ENCODE data around the gene C15orf39.
"Not testable (repeated sequence)": the region's sequence is repeated elsewhere in the genome, so short reads cannot be mapped to it uniquely, and the experiment has no call there.

C15orf39 gene

DNA sequence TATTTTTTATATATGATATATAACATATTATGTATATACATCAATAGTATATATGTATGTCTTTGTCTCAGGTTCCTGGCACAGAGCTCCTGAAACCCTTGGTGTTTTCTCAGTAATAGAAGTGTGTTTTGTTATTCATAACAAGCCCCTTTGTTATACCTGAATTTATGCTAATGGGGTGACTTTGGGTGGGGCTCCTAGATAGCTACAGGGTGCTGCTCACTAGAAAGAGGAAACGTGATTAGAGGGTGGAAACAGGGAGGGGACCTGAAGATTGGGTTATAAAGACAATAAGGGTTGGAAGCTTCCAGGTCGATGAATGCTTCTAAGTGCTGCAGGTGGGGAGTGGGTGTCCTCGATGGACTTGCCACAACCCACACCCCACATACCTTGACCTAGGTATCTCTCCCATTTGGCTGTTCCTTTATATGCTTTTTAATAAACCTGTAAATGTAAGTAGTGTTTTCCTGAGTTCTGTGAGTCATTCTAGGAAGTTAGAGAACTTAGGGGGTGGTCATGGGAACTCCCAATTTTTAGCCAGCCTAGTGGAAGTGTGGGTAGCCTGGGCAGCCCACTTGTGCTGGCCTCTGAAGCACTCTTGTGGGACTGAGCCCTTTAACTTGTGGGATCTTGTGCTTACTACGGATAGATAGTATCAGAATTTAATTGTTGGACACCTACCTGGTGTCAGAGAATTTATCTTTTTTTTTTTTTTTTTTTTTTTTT, 36.9 kb upstream of the C15orf39 start:
- Mint-ChIP-seq H3K36me3 (ENCODE audit: insufficient read depth) (no peaks in the 10 kb centered on the region), H3K27ac (no peak overlapping the region), H3K4me3 (no peak overlapping the region), H3K4me1 (ENCODE audit: low read depth in 2 of 2) (peaks cover 4 to 6% of the 10 kb centered on the region in 2 donors), H3K9me3 (no peaks in the 10 kb centered on the region), H3K27me3 (no peaks in the 10 kb centered on the region)
- ATAC-seq (replicated peaks) (no peak), DNase-seq (no peak)

DNA sequence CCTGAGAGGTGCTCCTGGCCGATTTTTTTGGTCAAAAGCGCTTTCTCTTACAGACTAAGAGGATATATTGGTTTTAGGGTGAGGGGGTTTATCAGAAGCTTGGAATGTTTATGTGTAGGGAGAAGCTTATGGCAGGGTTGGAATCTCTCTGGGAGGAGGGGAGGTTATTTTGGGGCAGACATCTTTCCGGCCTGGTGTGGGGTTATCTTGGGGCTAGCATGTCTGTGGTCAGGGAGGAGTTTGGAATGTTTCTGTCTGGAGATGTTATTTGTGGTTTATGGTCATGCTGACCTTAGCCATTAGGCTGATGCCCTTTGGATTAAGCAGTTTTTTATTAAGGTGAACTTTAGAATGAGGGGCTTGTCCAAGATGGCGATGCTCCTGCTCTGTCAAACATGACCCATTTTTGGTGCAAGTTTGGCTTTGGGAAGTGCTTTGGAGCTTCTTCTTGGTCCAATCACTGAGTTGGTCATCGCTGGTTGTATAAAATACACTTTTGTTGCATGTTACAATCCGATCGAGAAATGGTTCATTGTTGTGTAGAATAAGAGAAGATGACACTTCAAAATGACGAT, 35.1 kb upstream of the C15orf39 start:
- H3K27me3 Mint-ChIP-seq; H3K4me3 Mint-ChIP-seq; H3K9me3 Mint-ChIP-seq; DNase-seq; H3K36me3 Mint-ChIP-seq (ENCODE audit: insufficient read depth); H3K27ac Mint-ChIP-seq; ATAC-seq (replicated peaks): not testable (repeated sequence)
- H3K4me1 Mint-ChIP-seq (ENCODE audit: low read depth in 2 of 2), result peaks cover 11 to 12% of the 10 kb centered on the region in 2 donors

DNA sequence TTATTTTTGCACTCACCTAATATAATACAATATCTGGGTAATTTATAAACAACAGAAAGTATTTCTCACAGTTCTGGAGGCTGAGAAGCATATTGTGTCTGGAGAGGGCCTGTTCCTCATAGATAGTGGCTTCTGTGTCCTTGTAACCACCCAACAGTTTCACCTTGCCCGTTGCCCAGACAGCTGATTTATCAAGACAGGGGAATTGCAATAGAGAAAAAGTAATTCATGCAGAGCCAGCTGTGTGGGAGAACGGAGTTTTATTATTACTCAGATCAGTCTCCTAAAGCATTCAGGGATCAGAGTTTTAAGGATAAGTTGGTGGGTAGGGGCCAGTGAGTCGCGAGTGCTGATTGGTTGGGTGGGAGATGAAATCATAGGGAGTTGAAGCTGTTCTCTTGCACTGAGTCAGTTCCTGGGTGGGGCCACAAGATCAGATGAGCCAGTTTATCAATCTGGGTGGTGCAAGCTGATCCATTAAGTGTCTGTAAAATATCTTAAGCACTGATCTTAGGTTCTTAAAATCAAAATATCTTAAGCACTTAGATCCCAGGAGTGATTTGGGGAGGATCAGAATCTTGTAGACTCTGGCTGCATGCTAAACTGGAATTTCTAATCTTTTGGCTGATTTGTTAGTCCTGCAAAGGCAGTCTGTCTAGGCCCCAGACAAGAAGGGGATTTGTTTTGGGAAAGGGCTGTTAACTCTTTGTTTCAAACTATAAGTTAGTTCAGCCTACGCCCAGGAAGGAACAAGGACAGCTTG, 33.9 kb upstream of the C15orf39 start:
- Mint-ChIP-seq H3K4me3 (no peak overlapping the region), H3K36me3 (ENCODE audit: insufficient read depth) (no peaks in the 10 kb centered on the region), H3K4me1 (ENCODE audit: low read depth in 2 of 2) (peaks cover 18% of the 10 kb centered on the region in 2 donors), H3K27me3 (no peaks in the 10 kb centered on the region), H3K27ac (no peak overlapping the region), H3K9me3 (no peaks in the 10 kb centered on the region)
- DNase-seq (no peak), ATAC-seq (replicated peaks) (no peak)

DNA sequence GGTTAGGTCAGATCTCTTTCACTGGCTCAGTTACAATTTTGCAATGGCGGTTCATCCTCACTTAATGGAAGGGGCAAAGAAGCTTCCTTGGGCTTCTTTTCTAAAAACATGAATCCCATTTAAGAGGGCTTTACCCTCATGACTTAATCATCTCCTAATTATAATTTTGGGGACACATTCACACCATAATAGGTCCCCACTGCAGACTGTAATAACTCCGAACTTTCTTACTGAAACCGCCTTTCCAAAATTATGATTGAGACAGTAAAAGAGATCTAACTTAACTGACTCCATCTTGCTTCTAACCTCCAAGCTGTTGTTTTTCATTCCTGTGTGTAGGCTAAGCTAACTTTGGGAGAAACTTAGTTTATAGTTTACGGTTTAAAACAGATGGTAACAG, 33.3 kb upstream of the C15orf39 start:
- ATAC-seq (replicated peaks) (no peak), DNase-seq (no peak)
- Mint-ChIP-seq H3K27me3 (no peaks in the 10 kb centered on the region), H3K4me1 (ENCODE audit: low read depth in 2 of 2) (peaks cover 18% of the 10 kb centered on the region in 2 donors), H3K4me3 (no peak overlapping the region), H3K9me3 (no peaks in the 10 kb centered on the region), H3K36me3 (ENCODE audit: insufficient read depth) (no peaks in the 10 kb centered on the region), H3K27ac (no peak overlapping the region)

DNA sequence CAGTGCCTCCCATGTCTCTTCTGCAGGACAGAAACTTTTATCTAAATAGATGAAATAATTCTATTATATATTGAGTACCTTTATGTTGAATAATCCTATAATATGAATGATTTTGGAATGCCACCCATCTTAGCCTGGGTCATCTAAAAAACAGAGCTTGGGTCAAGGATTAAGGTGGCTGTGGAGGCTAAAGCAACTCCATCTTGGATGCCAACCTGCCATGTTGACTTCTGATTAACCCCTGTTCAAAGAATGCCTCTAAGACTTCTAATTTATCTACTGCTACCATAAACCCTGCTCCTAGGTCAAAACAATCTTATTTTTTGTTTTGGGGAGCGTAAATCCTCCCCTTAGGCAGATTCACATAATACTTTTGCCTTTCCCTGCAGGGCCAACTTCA, 31.5 kb upstream of the C15orf39 start:
- Mint-ChIP-seq H3K4me3 (no peak overlapping the region), H3K36me3 (ENCODE audit: insufficient read depth) (no peaks in the 10 kb centered on the region), H3K27ac (no peak overlapping the region), H3K27me3 (no peaks in the 10 kb centered on the region), H3K9me3 (no peaks in the 10 kb centered on the region), H3K4me1 (ENCODE audit: low read depth in 2 of 2) (peaks cover 12 to 18% of the 10 kb centered on the region in 2 donors)
- DNase-seq, result no peak
- no peak for ATAC-seq (replicated peaks)

GRCh38 chr15:75170711-75171341, 30.9 kb upstream of the C15orf39 start:
- DNase-seq (no peak), ATAC-seq (replicated peaks) (no peak)
- Mint-ChIP-seq H3K27ac (no peak overlapping the region), H3K27me3 (no peaks in the 10 kb centered on the region), H3K4me3 (no peak overlapping the region), H3K36me3 (ENCODE audit: insufficient read depth) (no peaks in the 10 kb centered on the region), H3K4me1 (ENCODE audit: low read depth in 2 of 2) (peaks cover 12 to 18% of the 10 kb centered on the region in 2 donors), H3K9me3 (no peaks in the 10 kb centered on the region)

DNA sequence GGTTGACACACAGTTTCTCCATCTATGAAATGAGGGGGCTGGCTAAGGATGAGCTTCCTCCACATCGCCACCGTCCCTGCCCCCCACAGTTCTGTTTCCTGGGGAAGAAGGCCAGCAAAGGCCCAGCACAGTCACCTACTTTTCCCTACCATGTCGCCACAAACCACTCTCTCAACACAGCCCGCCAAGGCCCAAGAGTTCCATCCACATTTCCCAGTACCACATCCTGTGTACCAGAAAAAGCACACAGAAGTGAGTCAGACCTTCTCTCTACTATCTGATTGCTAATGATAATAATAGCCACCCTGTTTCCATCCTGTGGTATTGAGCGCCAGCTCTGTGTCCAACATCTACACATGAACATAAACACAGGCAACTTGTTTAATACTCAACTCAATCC, 30.3 kb upstream of the C15orf39 start:
- Mint-ChIP-seq H3K36me3 (ENCODE audit: insufficient read depth) (no peaks in the 10 kb centered on the region), H3K4me1 (ENCODE audit: low read depth in 2 of 2) (peaks cover 12 to 18% of the 10 kb centered on the region in 2 donors), H3K27me3 (no peaks in the 10 kb centered on the region), H3K4me3 (no peak overlapping the region), H3K27ac (peak overlapping the region; percentile 27 to 46), H3K9me3 (no peaks in the 10 kb centered on the region)
- no peak for DNase-seq
- ATAC-seq (replicated peaks), result no peak

GRCh38 chr15:75172284-75172820, 29.3 kb upstream of the C15orf39 start:
- peak overlapping the region in 1 of 2 donors; percentile 62 for H3K27ac Mint-ChIP-seq
- H3K36me3 Mint-ChIP-seq (ENCODE audit: insufficient read depth), result no peaks in the 10 kb centered on the region
- ATAC-seq (replicated peaks) (no peak), DNase-seq (no peak)
- peaks cover 13 to 18% of the 10 kb centered on the region in 2 donors for H3K4me1 Mint-ChIP-seq (ENCODE audit: low read depth in 2 of 2)
- no peaks in the 10 kb centered on the region for H3K27me3 Mint-ChIP-seq
- no peak overlapping the region for H3K4me3 Mint-ChIP-seq
- no peaks in the 10 kb centered on the region for H3K9me3 Mint-ChIP-seq

- Mint-ChIP-seq H3K9me3 (no peaks in the 10 kb centered on the region), H3K4me3 (no peak overlapping the region), H3K27ac (no peak overlapping the region), H3K4me1 (ENCODE audit: low read depth in 2 of 2) (peaks cover 16 to 18% of the 10 kb centered on the region in 2 donors), H3K36me3 (ENCODE audit: insufficient read depth) (no peaks in the 10 kb centered on the region), H3K27me3 (peaks cover 4 to 15% of the 10 kb centered on the region in 2 donors)
- no peak for ATAC-seq (replicated peaks)
- DNase-seq, result no peak
Observed at GRCh38 chr15:75174102-75174501, 27.6 kb upstream of the C15orf39 start.

DNA sequence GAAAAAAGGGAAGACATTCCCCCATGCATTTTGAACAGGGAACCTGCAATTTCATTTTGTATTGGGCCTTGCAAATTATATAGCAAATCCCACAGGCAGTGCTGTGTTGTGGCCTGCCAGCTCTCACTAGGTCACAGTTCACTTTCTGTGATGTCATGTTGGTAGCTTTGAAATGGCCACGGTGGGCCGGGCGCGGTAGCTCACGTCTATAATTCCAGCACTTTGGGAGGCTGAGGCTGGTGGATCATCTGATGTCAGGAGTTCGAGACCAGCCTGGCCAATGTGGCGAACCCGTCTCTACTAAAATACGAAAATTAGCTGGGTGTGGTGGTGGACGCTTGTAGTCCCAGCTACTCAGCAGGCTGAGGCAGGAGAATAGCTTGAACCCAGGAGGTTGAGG, 27.0 kb upstream of the C15orf39 start:
- H3K9me3 Mint-ChIP-seq, result no peaks in the 10 kb centered on the region
- H3K27me3 Mint-ChIP-seq, result peaks cover 9 to 21% of the 10 kb centered on the region in 2 donors

GRCh38 chr15:75176396-75176761, 25.3 kb upstream of the C15orf39 start:
- no peak for ATAC-seq (replicated peaks)
- Mint-ChIP-seq H3K4me3 (no peak overlapping the region), H3K27ac (no peak overlapping the region), H3K4me1 (ENCODE audit: low read depth in 2 of 2) (peaks cover 8 to 15% of the 10 kb centered on the region in 2 donors), H3K36me3 (ENCODE audit: insufficient read depth) (peaks cover 4% of the 10 kb centered on the region), H3K9me3 (no peaks in the 10 kb centered on the region), H3K27me3 (peaks cover 25 to 37% of the 10 kb centered on the region in 2 donors)
- DNase-seq, result no peak

More for the DNA sequence above, 27.0 kb upstream of the C15orf39 start:
- Mint-ChIP-seq H3K4me3 (no peak overlapping the region), H3K36me3 (ENCODE audit: insufficient read depth) (no peaks in the 10 kb centered on the region), H3K27ac (no peak overlapping the region), H3K4me1 (ENCODE audit: low read depth in 2 of 2) (peaks cover 13 to 19% of the 10 kb centered on the region in 2 donors)
- DNase-seq (no peak), ATAC-seq (replicated peaks) (no peak)

GRCh38 chr15:75177360-75178071, 24.2 kb upstream of the C15orf39 start:
- H3K9me3 Mint-ChIP-seq, result no peaks in the 10 kb centered on the region
- no peak overlapping the region for H3K27ac Mint-ChIP-seq
- H3K4me3 Mint-ChIP-seq, result no peak overlapping the region
- ATAC-seq (replicated peaks) (no peak), DNase-seq (no peak)
- H3K4me1 Mint-ChIP-seq (ENCODE audit: low read depth in 2 of 2), result peaks cover 1 to 13% of the 10 kb centered on the region in 2 donors
- H3K27me3 Mint-ChIP-seq, result peaks cover 27 to 47% of the 10 kb centered on the region in 2 donors
- peaks cover 4% of the 10 kb centered on the region for H3K36me3 Mint-ChIP-seq (ENCODE audit: insufficient read depth)

Data from effector memory CD8-positive, alpha-beta T cell (primary cell).